ENCODE data around the gene PRKCQ.

Gene PRKCQ

GRCh38 chr10:6507311-6507710 is 72.8 kb downstream of the PRKCQ start:
- DNase-seq (peak; percentile 62 to 74), ATAC-seq (peak; percentile 98)
- peaks cover 12 to 26% of the 10 kb centered on the region in 2 donors for H3K9me3 Mint-ChIP-seq
- H3K4me1 Mint-ChIP-seq: peaks cover 55% of the 10 kb centered on the region
- peak overlapping the region; percentile 90 to 93 for H3K27ac Mint-ChIP-seq
- no peaks in the 10 kb centered on the region for H3K27me3 Mint-ChIP-seq
- H3K4me3 Mint-ChIP-seq: peak overlapping the region; percentile 47 to 57

GRCh38 chr10:6505300-6505699 is 74.8 kb downstream of the PRKCQ start:
- Mint-ChIP-seq H3K4me1 (peaks cover 67% of the 10 kb centered on the region), H3K9me3 (peaks cover 0 to 15% of the 10 kb centered on the region in 2 donors), H3K27me3 (no peaks in the 10 kb centered on the region), H3K27ac (peak overlapping the region in 1 of 2 donors; percentile 52), H3K4me3 (peak overlapping the region in 1 of 2 donors; percentile 46)
- ATAC-seq: no peak
- DNase-seq: no peak

GRCh38 chr10:6504296-6504695 is 75.8 kb downstream of the PRKCQ start:
- DNase-seq: peak in 1 of 2 donors; percentile 39
- Mint-ChIP-seq H3K4me1 (peaks cover 68% of the 10 kb centered on the region), H3K4me3 (peak overlapping the region; percentile 1 to 54), H3K27ac (peak overlapping the region; percentile 31 to 70), H3K9me3 (peaks cover 0 to 15% of the 10 kb centered on the region in 2 donors), H3K27me3 (no peaks in the 10 kb centered on the region)
- peak; percentile 63 for ATAC-seq

DNA sequence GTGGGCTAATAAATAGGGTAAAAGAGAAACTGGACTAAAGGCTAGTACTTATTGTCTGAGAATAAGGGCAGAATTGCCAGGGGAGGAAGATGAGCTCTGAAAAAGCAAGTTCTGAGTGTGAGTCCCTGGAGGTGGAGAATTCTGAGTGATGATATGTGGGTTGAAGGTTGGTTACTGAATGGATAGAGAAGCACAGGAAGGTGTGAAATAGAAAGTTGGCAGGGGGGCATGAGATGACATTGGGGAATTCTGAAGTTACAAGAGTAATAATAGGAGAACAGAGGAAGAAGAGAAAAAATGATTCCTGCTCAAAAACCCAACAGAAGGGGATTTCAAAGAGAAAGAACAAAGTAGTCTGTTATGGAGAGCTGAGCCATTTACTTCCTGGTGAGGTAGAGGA is 76.9 kb downstream of the PRKCQ start:
- H3K9me3 Mint-ChIP-seq: peaks cover 0 to 15% of the 10 kb centered on the region in 2 donors
- no peak for ATAC-seq
- DNase-seq: no peak
- peak overlapping the region in 1 of 2 donors; percentile 86 for H3K27ac Mint-ChIP-seq
- peak overlapping the region; percentile 4 to 43 for H3K4me3 Mint-ChIP-seq
- H3K27me3 Mint-ChIP-seq: no peaks in the 10 kb centered on the region
- peaks cover 72% of the 10 kb centered on the region for H3K4me1 Mint-ChIP-seq

DNA sequence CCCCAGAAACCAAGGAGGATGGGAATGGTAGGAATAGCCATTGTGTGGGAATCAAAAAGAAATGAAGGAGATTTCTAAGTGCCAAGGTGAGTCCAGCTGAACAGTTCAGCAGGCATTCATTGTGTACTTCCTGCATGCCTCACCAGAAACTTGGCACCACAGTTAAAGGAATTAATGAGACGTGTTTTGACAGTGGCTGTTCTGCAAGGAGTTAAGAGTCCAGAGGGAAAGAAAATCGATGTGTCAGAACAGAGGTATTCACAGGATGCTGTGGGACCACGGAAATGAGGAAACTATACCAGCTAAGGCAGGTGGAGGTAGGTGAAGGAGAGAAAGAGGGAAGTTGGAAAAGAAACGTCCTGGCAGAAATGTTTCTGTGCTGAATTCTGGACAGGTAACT is 78.1 kb downstream of the PRKCQ start:
- peaks cover 64% of the 10 kb centered on the region for H3K4me1 Mint-ChIP-seq
- peak overlapping the region in 1 of 2 donors; percentile 3 for H3K4me3 Mint-ChIP-seq
- no peak for ATAC-seq
- no peaks in the 10 kb centered on the region for H3K27me3 Mint-ChIP-seq
- H3K27ac Mint-ChIP-seq: peak overlapping the region in 1 of 2 donors; percentile 72
- DNase-seq: no peak
- peaks cover 0 to 15% of the 10 kb centered on the region in 2 donors for H3K9me3 Mint-ChIP-seq

DNA sequence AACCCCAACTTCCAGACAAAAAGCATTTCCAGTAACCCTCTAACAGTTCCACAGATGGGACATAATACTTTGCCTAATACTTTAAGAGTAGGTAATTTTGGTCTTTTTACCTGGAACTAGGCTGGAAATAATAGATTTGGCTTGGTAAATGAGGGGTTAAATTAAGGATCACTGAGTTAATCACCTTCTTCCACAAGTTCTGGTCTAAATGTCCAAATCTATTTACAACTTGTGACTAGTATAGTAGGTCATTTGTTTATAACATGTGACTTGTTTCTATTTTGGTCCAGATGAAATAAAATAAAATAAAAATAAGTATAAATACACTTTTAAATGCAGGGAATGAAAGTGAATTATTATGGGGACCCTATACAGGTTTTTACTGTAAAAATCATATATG is 80.1 kb downstream of the PRKCQ start:
- peaks cover 0 to 11% of the 10 kb centered on the region in 2 donors for H3K9me3 Mint-ChIP-seq
- H3K4me3 Mint-ChIP-seq: no peak overlapping the region
- H3K27ac Mint-ChIP-seq: no peak overlapping the region
- no peak for ATAC-seq
- H3K27me3 Mint-ChIP-seq: no peaks in the 10 kb centered on the region
- H3K4me1 Mint-ChIP-seq: peaks cover 55% of the 10 kb centered on the region
- DNase-seq: no peak

DNA sequence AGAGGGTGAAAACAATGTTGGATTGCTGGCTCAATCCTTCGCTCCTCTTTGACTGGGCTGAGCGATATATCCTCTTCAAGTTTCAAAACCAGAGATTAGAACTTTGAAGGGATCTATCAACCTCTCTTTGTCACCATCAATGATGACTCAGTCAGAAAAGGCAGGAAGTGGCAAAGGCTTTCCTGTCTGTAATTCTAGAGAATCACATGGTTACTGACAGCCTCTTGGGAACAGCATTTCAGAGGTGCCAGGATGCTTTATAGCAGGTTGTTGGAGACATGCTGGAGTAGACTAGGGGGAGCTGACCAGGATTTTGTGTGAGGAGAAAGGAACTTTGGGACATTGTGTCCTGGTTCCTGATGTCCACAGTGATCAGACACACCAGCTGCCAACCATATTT is 81.3 kb downstream of the PRKCQ start:
- Mint-ChIP-seq H3K9me3 (peaks cover 0 to 5% of the 10 kb centered on the region in 2 donors), H3K4me3 (peak overlapping the region; percentile 38 to 61), H3K27ac (peak overlapping the region in 1 of 2 donors; percentile 57), H3K27me3 (no peaks in the 10 kb centered on the region), H3K4me1 (peaks cover 46% of the 10 kb centered on the region)
- ATAC-seq: peak; percentile 75
- DNase-seq: peak in 1 of 2 donors; percentile 41

GRCh38 chr10:6497620-6498019 is 82.5 kb downstream of the PRKCQ start:
- Mint-ChIP-seq H3K4me3 (no peak overlapping the region), H3K4me1 (peaks cover 40% of the 10 kb centered on the region), H3K9me3 (no peaks in the 10 kb centered on the region), H3K27ac (no peak overlapping the region), H3K27me3 (no peaks in the 10 kb centered on the region)
- no peak for ATAC-seq
- no peak for DNase-seq

GRCh38 chr10:6494936-6495592 is 85.0 kb downstream of the PRKCQ start:
- peak; percentile 30 to 55 for DNase-seq
- no peaks in the 10 kb centered on the region for H3K9me3 Mint-ChIP-seq
- peak; percentile 66 for ATAC-seq
- H3K4me3 Mint-ChIP-seq: no peak overlapping the region
- H3K27me3 Mint-ChIP-seq: no peaks in the 10 kb centered on the region
- peaks cover 43% of the 10 kb centered on the region for H3K4me1 Mint-ChIP-seq
- no peak overlapping the region for H3K27ac Mint-ChIP-seq

- DNase-seq (no peak), ATAC-seq (no peak)
- H3K4me3 Mint-ChIP-seq: no peak overlapping the region
- peaks cover 49% of the 10 kb centered on the region for H3K4me1 Mint-ChIP-seq
- H3K27ac Mint-ChIP-seq: no peak overlapping the region
- H3K9me3 Mint-ChIP-seq: no peaks in the 10 kb centered on the region
- H3K27me3 Mint-ChIP-seq: no peaks in the 10 kb centered on the region
These were observed 85.6 kb downstream of the PRKCQ start for GRCh38 chr10:6494442-6494819.

DNA sequence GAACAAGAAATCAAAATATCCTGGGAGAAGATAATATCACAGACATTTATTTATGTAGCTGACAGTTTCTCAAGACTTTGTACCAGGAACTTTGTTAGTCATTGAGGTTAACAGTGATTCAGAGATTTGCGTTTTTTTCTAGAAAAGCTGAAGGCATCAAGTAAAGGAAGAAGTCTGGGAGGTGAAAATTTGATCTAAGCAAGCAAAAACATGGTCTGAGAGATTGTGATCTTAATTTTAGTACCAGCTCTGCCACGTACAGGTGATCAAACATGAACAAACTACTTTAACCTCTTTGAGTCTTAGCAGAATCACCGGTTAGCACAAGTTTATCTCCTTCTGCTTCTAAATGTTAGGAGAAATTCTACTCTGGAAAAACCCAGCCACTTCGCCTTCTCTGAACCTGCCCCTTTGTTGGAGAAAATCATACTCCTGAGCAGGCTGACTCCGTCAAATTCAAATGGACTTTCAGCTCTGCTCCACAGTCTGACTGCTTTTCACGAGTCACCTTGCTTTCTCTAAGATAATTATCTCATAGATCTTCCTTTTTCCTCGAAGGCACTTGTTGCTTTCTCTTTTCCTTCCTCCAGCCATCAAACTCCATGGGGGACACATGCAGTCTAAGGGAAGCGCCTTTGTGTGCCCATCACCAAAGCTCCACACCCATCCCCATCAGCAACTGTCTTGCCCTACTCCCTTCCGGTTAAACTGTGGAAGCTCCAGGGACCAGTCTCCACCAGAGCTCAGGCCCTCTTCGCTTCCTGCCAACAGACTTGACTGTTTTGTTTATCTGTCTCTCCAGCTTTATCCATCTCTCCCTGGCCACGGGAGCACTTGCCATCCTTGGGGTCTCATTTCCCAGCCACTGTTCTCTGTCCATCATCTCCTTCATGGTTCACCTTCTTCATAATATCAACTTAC is 86.3 kb downstream of the PRKCQ start:
- ATAC-seq: peak; percentile 8
- no peaks in the 10 kb centered on the region for H3K9me3 Mint-ChIP-seq
- H3K27me3 Mint-ChIP-seq: no peaks in the 10 kb centered on the region
- no peak for DNase-seq
- peaks cover 49% of the 10 kb centered on the region for H3K4me1 Mint-ChIP-seq
- H3K27ac Mint-ChIP-seq: no peak overlapping the region
- H3K4me3 Mint-ChIP-seq: no peak overlapping the region

- DNase-seq: no peak
These were observed 87.2 kb downstream of the PRKCQ start for GRCh38 chr10:6492896-6493295.

GRCh38 chr10:6491841-6492609 is 88.1 kb downstream of the PRKCQ start:
- ATAC-seq: peak; percentile 90
- H3K4me3 Mint-ChIP-seq: peak overlapping the region; percentile 36 to 83
- peak overlapping the region; percentile 97 to 99 for H3K27ac Mint-ChIP-seq
- H3K4me1 Mint-ChIP-seq: peaks cover 43% of the 10 kb centered on the region
- H3K9me3 Mint-ChIP-seq: no peaks in the 10 kb centered on the region
- DNase-seq: peak in 1 of 2 donors; percentile 68
- H3K27me3 Mint-ChIP-seq: no peaks in the 10 kb centered on the region

More at GRCh38 chr10:6492896-6493295, 87.2 kb downstream of the PRKCQ start:
- Mint-ChIP-seq H3K27ac (peak overlapping the region; percentile 81 to 97), H3K4me3 (peak overlapping the region in 1 of 2 donors; percentile 83), H3K27me3 (no peaks in the 10 kb centered on the region), H3K9me3 (no peaks in the 10 kb centered on the region), H3K4me1 (peaks cover 40% of the 10 kb centered on the region)
- no peak for ATAC-seq

DNA sequence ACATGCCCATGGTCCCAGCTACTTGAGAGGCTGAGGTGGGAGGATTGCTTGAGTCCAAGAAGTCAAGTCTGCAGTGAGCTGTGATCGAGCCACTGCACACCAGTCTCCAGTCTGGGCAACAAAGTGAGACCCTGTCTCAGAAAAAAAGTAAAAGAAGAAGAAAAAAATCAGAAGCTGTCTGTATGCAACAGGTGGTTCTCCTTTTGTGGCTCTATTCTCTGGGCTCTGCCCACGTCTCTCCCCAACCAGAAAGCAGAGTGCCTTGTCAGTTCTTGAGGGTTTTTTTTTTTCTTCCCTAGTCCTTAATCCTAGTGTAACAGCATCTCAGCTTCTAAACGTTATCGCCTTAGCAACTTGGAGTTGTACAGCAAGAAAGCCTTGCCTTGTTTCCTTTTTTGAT is 89.5 kb downstream of the PRKCQ start:
- ATAC-seq (no peak), DNase-seq (no peak)
- Mint-ChIP-seq H3K27me3 (no peaks in the 10 kb centered on the region), H3K27ac (peak overlapping the region in 1 of 2 donors; percentile 99), H3K4me1 (peaks cover 56% of the 10 kb centered on the region), H3K9me3 (no peaks in the 10 kb centered on the region), H3K4me3 (no peak overlapping the region)

- no peak overlapping the region for H3K4me3 Mint-ChIP-seq
- no peak for ATAC-seq
- DNase-seq: no peak
- H3K9me3 Mint-ChIP-seq: peaks cover 0 to 8% of the 10 kb centered on the region in 2 donors
- H3K4me1 Mint-ChIP-seq: peaks cover 80% of the 10 kb centered on the region
- no peak overlapping the region for H3K27ac Mint-ChIP-seq
- H3K27me3 Mint-ChIP-seq: no peaks in the 10 kb centered on the region
These were observed 92.2 kb downstream of the PRKCQ start for GRCh38 chr10:6487920-6488319.

All from stimulated activated naive CD8-positive, alpha-beta T cell treated with anti-CD3 and anti-CD28 coated beads, Interleukin-15, amount 100 ng/mL, for 72 hours (primary cell).